ENCODE data around the gene MRPL36.

GRCh38 chr5:1814183-1815020, 14.8 kb upstream of the MRPL36 start:
- TF ChIP-seq CTCF (IDR thresholded peaks at IDR 0.05; ENCODE audit: low read depth, low read length, missing input control) (no peak), YY1 (IDR thresholded peaks at IDR 0.05) (no peak), RAD21 (IDR thresholded peaks at IDR 0.05) (no peak), JUND (IDR thresholded peaks at IDR 0.05) (no peak), HNF4A (conservative IDR thresholded peaks at IDR 0.05) (no peak), REST (IDR thresholded peaks at IDR 0.05) (no peak), SP1 (IDR thresholded peaks at IDR 0.05) (no peak), GABPA (IDR thresholded peaks at IDR 0.05 in 1 of 2, conservative IDR thresholded peaks at IDR 0.05 in 1 of 2) (no peak)
